Astrocyte (in vitro differentiated cells and primary cell): ENCODE results near the gene SCFD1.

ENCODE experiments used
- CTCF ChIP-seq: IDR thresholded peaks from 2 replicates; pipeline ENCODE4 v1.5.1; 2011; ENCODE audit warnings: low read depth, mild to moderate bottlenecking, inconsistent platforms, low read length, moderate library complexity; ENCODE audit not compliant: insufficient read depth
- EZH2 ChIP-seq: IDR thresholded peaks from 2 replicates; pipeline ENCODE4 v1.6.1; 2012; ENCODE audit warnings: mild to moderate bottlenecking, low read length, inconsistent platforms; ENCODE audit not compliant: insufficient read depth

DNA sequence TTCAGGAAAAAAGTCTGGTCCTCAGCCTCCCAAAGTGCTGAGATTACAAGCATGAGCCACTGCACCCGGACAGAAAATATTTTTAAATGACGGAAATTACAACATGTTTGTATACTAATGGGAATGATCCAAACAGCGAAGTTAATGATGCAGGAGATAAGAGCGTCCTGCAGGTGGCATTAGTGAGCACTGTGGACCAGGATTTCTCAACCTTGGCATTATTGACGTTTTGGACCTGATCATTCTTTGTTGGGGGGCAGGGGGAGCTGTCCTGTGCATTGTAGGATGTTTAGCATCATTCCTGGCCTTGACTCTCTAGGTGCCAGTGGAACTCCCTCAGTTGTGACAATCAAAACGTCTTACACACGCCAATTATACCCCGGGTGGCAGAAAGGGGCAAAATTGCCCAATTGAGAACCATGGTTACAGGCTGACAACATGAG, 34.1 kb downstream of the SCFD1 start:
- peak; percentile 82 for TF ChIP-seq CTCF
- no peak for TF ChIP-seq EZH2
